GM12878 (cell line): Measurements from ENCODE around the gene UBE2D1. TPM values are rescaled to one million over a fixed set of nuclear protein-coding genes. Genes with fewer than 3 reads are reported as not detected.

Experiments
- BACH1 ChIP-seq: fragments of 450-650 bp; IDR thresholded peaks from 2 replicates; pipeline ENCODE4 v1.6.1; 2017; ENCODE audit warnings: mild to moderate bottlenecking, borderline replicate concordance
- CEBPZ ChIP-seq: fragments of 150-350 bp; IDR thresholded peaks from 2 replicates; pipeline ENCODE4 v1.6.1; 2016; ENCODE audit warnings: low read depth, low read length
- E2F4 ChIP-seq: IDR thresholded peaks from 2 replicates; pipeline ENCODE4 v1.6.1; 2012; ENCODE audit warnings: low read depth, low read length, improper control_type of control experiment
- HDGF ChIP-seq: fragments of 450-650 bp; IDR thresholded peaks from 2 replicates; pipeline ENCODE4 v1.6.1; 2016; ENCODE audit warnings: antibody characterized with exemption
- IRF5 ChIP-seq: fragments of 450-650 bp; IDR thresholded peaks from 2 replicates; pipeline ENCODE4 v1.6.1; 2017; ENCODE audit warnings: borderline replicate concordance
- RCOR1 ChIP-seq: conservative IDR thresholded peaks from 2 replicates; pipeline ENCODE4 v1.6.1; 2012; ENCODE audit warnings: low read depth, low read length, improper control_type of control experiment
- SPI1 ChIP-seq: IDR thresholded peaks from 2 replicates; pipeline ENCODE4 v1.6.1; 2011; ENCODE audit warnings: low read depth, mild to moderate bottlenecking, low read length, moderate library complexity, borderline replicate concordance; ENCODE audit not compliant: insufficient read depth
- ZBTB4 ChIP-seq: fragments of 450-650 bp; formaldehyde crosslinking; IDR thresholded peaks from 2 replicates; pipeline ENCODE4 v1.4.0; 2022; ENCODE audit warnings: mild to moderate bottlenecking, moderate library complexity
- polyA plus RNA-seq, 11 experiments: library from polyadenylated mRNA; depleted of rRNA in 4 of 11; unstranded in 6 of 11; stranded (reverse) in 5 of 11; fragments of >200 nt; fragmentation: Nextera tagmentation in 4 of 11; fragmentation: Illumina TruSeq in 1 of 11; extraction: Ambion mirVana in 4 of 11; extraction: Trizol in 1 of 11; gene quantifications; 1 replicate in 1 of 11; 2 replicates in 10 of 11; pipeline versions ENCODE4 v1.2.1 to v1.2.3, GENCODE V29; 2011 to 2016; ENCODE audit warnings: inconsistent platforms in 2 of 11, missing spikeins in 2 of 11, low read depth in 1 of 11
- total RNA-seq, 4 experiments: library from RNA; depleted of rRNA in 3 of 4; stranded (reverse); fragments of >200 nt in 3 of 4; fragmentation: Illumina TruSeq in 1 of 4; extraction: Trizol in 1 of 4; gene quantifications; 2 replicates each; pipeline versions ENCODE4 v1.2.1 to v1.2.3, GENCODE V29; 2013 to 2021
- TF ChIP-seq, protein P1 (sequence below): fragments of 450-650 bp; formaldehyde crosslinking; IDR thresholded peaks from 2 replicates; pipeline ENCODE4 v1.4.0; 2020; ENCODE audit warnings: mild to moderate bottlenecking, moderate library complexity
- TF ChIP-seq, protein P2 (sequence below): IDR thresholded peaks from 2 replicates; pipeline ENCODE4 v1.6.1; 2011; ENCODE audit warnings: low read depth, mild to moderate bottlenecking, low read length, moderate library complexity, borderline replicate concordance; ENCODE audit errors: extremely low read depth
- TF ChIP-seq, protein P3 (sequence below): IDR thresholded peaks from 2 replicates; pipeline ENCODE4 v1.6.1; 2011; ENCODE audit warnings: borderline replicate concordance, low read depth, mild to moderate bottlenecking, moderate library complexity, low read length; ENCODE audit not compliant: insufficient read depth, poor library complexity, severe bottlenecking

Gene UBE2D1
- total and polyA plus RNA-seq, 10 of the 15 experiments (the other 5 are each of a cell fraction or from before 2014, with no cell fraction given) = 6.1 to 32.0 (median 15.5) TPM

DNA sequence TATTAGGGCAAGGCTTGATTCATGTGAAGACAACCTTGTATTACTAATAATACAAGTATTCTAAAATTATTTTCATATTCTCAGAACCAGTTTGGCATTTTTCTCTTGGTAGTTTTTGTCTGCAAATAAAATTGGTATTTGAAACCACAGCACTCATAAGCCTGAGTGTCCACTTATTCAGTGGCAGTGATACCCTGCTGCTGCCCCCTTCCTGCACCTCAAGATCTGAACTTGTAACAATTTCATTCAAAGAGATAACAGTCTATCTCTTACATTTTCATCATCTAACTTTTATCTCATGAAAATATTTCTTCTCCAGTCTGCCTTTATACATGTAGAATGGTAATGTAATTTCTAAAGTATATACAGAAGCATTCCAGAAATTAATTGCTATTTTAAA lies 59.7 kb downstream of the UBE2D1 start (continued):
- TF ChIP-seq, protein P1, sequence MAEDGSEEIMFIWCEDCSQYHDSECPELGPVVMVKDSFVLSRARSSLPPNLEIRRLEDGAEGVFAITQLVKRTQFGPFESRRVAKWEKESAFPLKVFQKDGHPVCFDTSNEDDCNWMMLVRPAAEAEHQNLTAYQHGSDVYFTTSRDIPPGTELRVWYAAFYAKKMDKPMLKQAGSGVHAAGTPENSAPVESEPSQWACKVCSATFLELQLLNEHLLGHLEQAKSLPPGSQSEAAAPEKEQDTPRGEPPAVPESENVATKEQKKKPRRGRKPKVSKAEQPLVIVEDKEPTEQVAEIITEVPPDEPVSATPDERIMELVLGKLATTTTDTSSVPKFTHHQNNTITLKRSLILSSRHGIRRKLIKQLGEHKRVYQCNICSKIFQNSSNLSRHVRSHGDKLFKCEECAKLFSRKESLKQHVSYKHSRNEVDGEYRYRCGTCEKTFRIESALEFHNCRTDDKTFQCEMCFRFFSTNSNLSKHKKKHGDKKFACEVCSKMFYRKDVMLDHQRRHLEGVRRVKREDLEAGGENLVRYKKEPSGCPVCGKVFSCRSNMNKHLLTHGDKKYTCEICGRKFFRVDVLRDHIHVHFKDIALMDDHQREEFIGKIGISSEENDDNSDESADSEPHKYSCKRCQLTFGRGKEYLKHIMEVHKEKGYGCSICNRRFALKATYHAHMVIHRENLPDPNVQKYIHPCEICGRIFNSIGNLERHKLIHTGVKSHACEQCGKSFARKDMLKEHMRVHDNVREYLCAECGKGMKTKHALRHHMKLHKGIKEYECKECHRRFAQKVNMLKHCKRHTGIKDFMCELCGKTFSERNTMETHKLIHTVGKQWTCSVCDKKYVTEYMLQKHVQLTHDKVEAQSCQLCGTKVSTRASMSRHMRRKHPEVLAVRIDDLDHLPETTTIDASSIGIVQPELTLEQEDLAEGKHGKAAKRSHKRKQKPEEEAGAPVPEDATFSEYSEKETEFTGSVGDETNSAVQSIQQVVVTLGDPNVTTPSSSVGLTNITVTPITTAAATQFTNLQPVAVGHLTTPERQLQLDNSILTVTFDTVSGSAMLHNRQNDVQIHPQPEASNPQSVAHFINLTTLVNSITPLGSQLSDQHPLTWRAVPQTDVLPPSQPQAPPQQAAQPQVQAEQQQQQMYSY (CRISPR knock-in tag) = no peak
- TF ChIP-seq RCOR1 (no peak), IRF5 (no peak), E2F4 (no peak), CEBPZ (no peak), HDGF (no peak), BACH1 (no peak), ZBTB4 (CRISPR knock-in tag) (no peak), SPI1 (no peak)
- TF ChIP-seq, protein P2, sequence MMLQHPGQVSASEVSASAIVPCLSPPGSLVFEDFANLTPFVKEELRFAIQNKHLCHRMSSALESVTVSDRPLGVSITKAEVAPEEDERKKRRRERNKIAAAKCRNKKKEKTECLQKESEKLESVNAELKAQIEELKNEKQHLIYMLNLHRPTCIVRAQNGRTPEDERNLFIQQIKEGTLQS = no peak
- TF ChIP-seq, protein P3, sequence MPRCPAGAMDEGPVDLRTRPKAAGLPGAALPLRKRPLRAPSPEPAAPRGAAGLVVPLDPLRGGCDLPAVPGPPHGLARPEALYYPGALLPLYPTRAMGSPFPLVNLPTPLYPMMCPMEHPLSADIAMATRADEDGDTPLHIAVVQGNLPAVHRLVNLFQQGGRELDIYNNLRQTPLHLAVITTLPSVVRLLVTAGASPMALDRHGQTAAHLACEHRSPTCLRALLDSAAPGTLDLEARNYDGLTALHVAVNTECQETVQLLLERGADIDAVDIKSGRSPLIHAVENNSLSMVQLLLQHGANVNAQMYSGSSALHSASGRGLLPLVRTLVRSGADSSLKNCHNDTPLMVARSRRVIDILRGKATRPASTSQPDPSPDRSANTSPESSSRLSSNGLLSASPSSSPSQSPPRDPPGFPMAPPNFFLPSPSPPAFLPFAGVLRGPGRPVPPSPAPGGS = no peak
